HCT116 (cell line): ENCODE measurements around the gene PTPN22. TPM values are rescaled to one million over a fixed set of nuclear protein-coding genes. Genes with fewer than 3 reads are reported as not detected.

Experiments used
- ATAC-seq: fragments of 200-7000 bp; cut with Tn5 transposase; 2 replicates; pipeline ENCODE4 v1.9.1; 2020; ENCODE audit warnings: mild to moderate bottlenecking, moderate library complexity
- BruUV-seq: library from RNA; stranded (reverse); fragments of 400-500 nt; replicated peaks from 2 replicates; lab custom pipeline; 2021; lab: Mats Ljungman, UMichigan
- CTCF ChIA-PET: fragments of 300-600 bp; sonication (Branson Sonifier 250); formaldehyde crosslinking; loops from one replicate; lab custom pipeline; 2021; ENCODE audit warnings: antibody characterized with exemption; lab: Charles Lee
- POLR2A ChIA-PET: fragments of 300-600, 350-600 bp; sonication (Branson Sonifier 250); formaldehyde crosslinking; loops from one replicate; lab custom pipeline; 2021; ENCODE audit warnings: antibody characterized with exemption; lab: Charles Lee
- RAD21 ChIA-PET, 2 experiments: fragments of 300-600 bp; sonication (Branson Sonifier 250); formaldehyde crosslinking; loops; one replicate each; lab custom pipeline; 2023; ENCODE audit warnings: low total read pairs in 2 of 2; ENCODE audit not compliant: uncharacterized antibody in 2 of 2, unreplicated experiment in 2 of 2, low non-redundant PET in 1 of 2; lab: Charles Lee
- DNase-seq: peaks from one replicate; pipeline ENCODE4 v3.0.0-alpha.2; 2010; ENCODE audit warnings: low read depth, low spot score
- H2AFZ ChIP-seq: fragments of 200-600 bp; shearing (Covaris generic), sonication (generic); 2 replicates; pipeline ENCODE4 v1.6.1; 2017; ENCODE audit warnings: low read depth, mixed run types, mixed read lengths, antibody characterized with exemption, low read length; ENCODE audit not compliant: poor library complexity, severe bottlenecking
- H3K27ac ChIP-seq: 2 replicates; pipeline ENCODE4 v1.5.1; 2012; ENCODE audit warnings: low read depth, low read length
- H3K27me3 ChIP-seq: fragments of 200-600 bp; sonication (generic); 2 replicates; pipeline ENCODE4 v1.6.1; 2016; ENCODE audit warnings: mixed run types, low read length, mixed read lengths; ENCODE audit not compliant: insufficient read depth
- H3K36me3 ChIP-seq, 2 experiments: fragments of 200-500 bp in 1 of 2; fragments of 200-600 bp in 1 of 2; sonication (Bioruptor generic) in 1 of 2; sonication (generic) in 1 of 2; 2 replicates each; pipeline versions ENCODE4 v1.5.1 to v1.6.1; 2014 to 2016; ENCODE audit warnings: low read length in 2 of 2, inconsistent platforms in 1 of 2, mixed read lengths in 1 of 2, mixed run types in 1 of 2; ENCODE audit not compliant: insufficient read depth in 2 of 2, control insufficient read depth in 1 of 2
- H3K4me1 ChIP-seq, 2 experiments: fragments of 200-600 bp in 1 of 2; sonication (generic) in 1 of 2; 2 replicates each; pipeline versions ENCODE4 v1.5.1 to v1.6.1; 2012 to 2017; ENCODE audit warnings: low read length in 2 of 2, inconsistent platforms in 1 of 2, mild to moderate bottlenecking in 1 of 2, mixed read lengths in 1 of 2, mixed run types in 1 of 2, moderate library complexity in 1 of 2; ENCODE audit not compliant: insufficient read depth in 2 of 2, control insufficient read depth in 1 of 2
- H3K4me2 ChIP-seq: fragments of 200-600 bp; sonication (generic); 2 replicates; pipeline ENCODE4 v1.6.1; 2017; ENCODE audit warnings: mixed run types, low read length, mixed read lengths
- H3K4me3 ChIP-seq, 2 experiments: fragments of 200-600 bp in 1 of 2; sonication (generic) in 1 of 2; replicated peaks in 1 of 2; 2 replicates each; pipeline ENCODE4 v1.5.1; 2011 to 2016; ENCODE audit warnings: low read length in 2 of 2, control low read depth in 1 of 2, low read depth in 1 of 2, mild to moderate bottlenecking in 1 of 2, mixed read lengths in 1 of 2, mixed run types in 1 of 2
- H3K79me2 ChIP-seq: fragments of 200-600 bp; sonication (generic); 2 replicates; pipeline ENCODE4 v1.6.1; 2017; ENCODE audit warnings: mild to moderate bottlenecking, mixed run types, low read length, moderate library complexity, mixed read lengths; ENCODE audit not compliant: insufficient read depth
- H3K9ac ChIP-seq: fragments of 200-600 bp; sonication (generic); 2 replicates; pipeline ENCODE4 v1.6.1; 2016; ENCODE audit warnings: low read length, mixed read lengths
- H3K9me2 ChIP-seq: fragments of 200-600 bp; sonication (generic), shearing (Covaris generic); 2 replicates; pipeline ENCODE4 v1.6.1; 2017; ENCODE audit warnings: mixed run types, mild to moderate bottlenecking, moderate library complexity; ENCODE audit not compliant: insufficient read depth
- H3K9me3 ChIP-seq, 2 experiments: fragments of 200-500 bp in 1 of 2; fragments of 200-600 bp in 1 of 2; sonication (Bioruptor generic) in 1 of 2; sonication (generic) in 1 of 2; 2 replicates each; pipeline ENCODE4 v1.6.1; 2014 to 2017; ENCODE audit warnings: low read length in 2 of 2, mixed read lengths in 2 of 2, inconsistent platforms in 1 of 2, low read depth in 1 of 2, mild to moderate bottlenecking in 1 of 2, mixed run types in 1 of 2, moderate library complexity in 1 of 2; ENCODE audit not compliant: control insufficient read depth in 1 of 2, insufficient read depth in 1 of 2
- H4K20me1 ChIP-seq: fragments of 200-600 bp; sonication (generic), shearing (Covaris generic); 2 replicates; pipeline ENCODE4 v1.6.1; 2017; ENCODE audit warnings: mixed run types, mild to moderate bottlenecking, moderate library complexity; ENCODE audit not compliant: insufficient read depth
- CBX3 ChIP-seq: IDR thresholded peaks from 2 replicates; pipeline ENCODE4 v1.6.1; 2012; ENCODE audit warnings: low read depth
- ELF1 ChIP-seq: IDR thresholded peaks from 2 replicates; pipeline ENCODE4 v1.6.1; 2012; ENCODE audit warnings: low read depth, borderline replicate concordance
- EZH2phosphoT487 ChIP-seq: fragments of 200-600 bp; IDR thresholded peaks from 2 replicates; pipeline ENCODE4 v1.6.1; 2018; ENCODE audit warnings: antibody characterized with exemption, borderline replicate concordance
- FOSL1 ChIP-seq: IDR thresholded peaks from 2 replicates; pipeline ENCODE4 v1.6.1; 2012; ENCODE audit warnings: low read depth
- JUND ChIP-seq: IDR thresholded peaks from 2 replicates; pipeline ENCODE4 v1.6.1; 2012
- MAX ChIP-seq: IDR thresholded peaks from 2 replicates; pipeline ENCODE4 v1.6.1; 2012
- POLR2A ChIP-seq: IDR thresholded peaks from 2 replicates; pipeline ENCODE4 v1.7.0; 2011; ENCODE audit warnings: borderline replicate concordance; ENCODE audit not compliant: insufficient read depth, insufficient read length; ENCODE audit errors: extremely low read depth
- POLR2AphosphoS5 ChIP-seq: IDR thresholded peaks from 2 replicates; pipeline ENCODE4 v1.6.1; 2011; ENCODE audit warnings: mild to moderate bottlenecking, low read depth, low read length, moderate library complexity
- RAD21 ChIP-seq: IDR thresholded peaks from 2 replicates; pipeline ENCODE4 v1.6.1; 2012; ENCODE audit warnings: low read depth, mild to moderate bottlenecking
- REST ChIP-seq: IDR thresholded peaks from 2 replicates; pipeline ENCODE4 v1.6.1; 2012; ENCODE audit warnings: low read depth
- SIN3A ChIP-seq: IDR thresholded peaks from 2 replicates; pipeline ENCODE4 v1.6.1; 2012; ENCODE audit warnings: low read depth
- SRF ChIP-seq: IDR thresholded peaks from 2 replicates; pipeline ENCODE4 v1.6.1; 2012; ENCODE audit warnings: low read depth
- TCF7L2 ChIP-seq: IDR thresholded peaks from 2 replicates; pipeline ENCODE4 v1.7.0; 2011; ENCODE audit warnings: borderline replicate concordance, inconsistent platforms; ENCODE audit not compliant: insufficient read depth, insufficient read length; ENCODE audit errors: extremely low read depth
- ZFX ChIP-seq: fragments of 450-650 bp; IDR thresholded peaks from 2 replicates; pipeline ENCODE4 v1.6.1; 2017
- intact Hi-C: fragments of 100-400 bp; cut with micrococcal nuclease; formaldehyde crosslinking; loops from 2 replicates; pipeline ENCODE4 v1.10.0; 2022
- total RNA-seq: library from RNA; stranded (reverse); gene quantifications from one replicate; pipeline ENCODE4 v1.2.1, GENCODE V29; 2021; ENCODE audit not compliant: unreplicated experiment
- TF ChIP-seq, protein P1 (sequence below): IDR thresholded peaks from 2 replicates; pipeline ENCODE4 v1.6.1; 2011; ENCODE audit warnings: mild to moderate bottlenecking, low read length, moderate library complexity; ENCODE audit not compliant: insufficient replicate concordance; ENCODE audit errors: extremely low read depth

The PTPN22 gene
- total RNA-seq, 1 experiment from 2014 or later = 0.17 TPM

DNA sequence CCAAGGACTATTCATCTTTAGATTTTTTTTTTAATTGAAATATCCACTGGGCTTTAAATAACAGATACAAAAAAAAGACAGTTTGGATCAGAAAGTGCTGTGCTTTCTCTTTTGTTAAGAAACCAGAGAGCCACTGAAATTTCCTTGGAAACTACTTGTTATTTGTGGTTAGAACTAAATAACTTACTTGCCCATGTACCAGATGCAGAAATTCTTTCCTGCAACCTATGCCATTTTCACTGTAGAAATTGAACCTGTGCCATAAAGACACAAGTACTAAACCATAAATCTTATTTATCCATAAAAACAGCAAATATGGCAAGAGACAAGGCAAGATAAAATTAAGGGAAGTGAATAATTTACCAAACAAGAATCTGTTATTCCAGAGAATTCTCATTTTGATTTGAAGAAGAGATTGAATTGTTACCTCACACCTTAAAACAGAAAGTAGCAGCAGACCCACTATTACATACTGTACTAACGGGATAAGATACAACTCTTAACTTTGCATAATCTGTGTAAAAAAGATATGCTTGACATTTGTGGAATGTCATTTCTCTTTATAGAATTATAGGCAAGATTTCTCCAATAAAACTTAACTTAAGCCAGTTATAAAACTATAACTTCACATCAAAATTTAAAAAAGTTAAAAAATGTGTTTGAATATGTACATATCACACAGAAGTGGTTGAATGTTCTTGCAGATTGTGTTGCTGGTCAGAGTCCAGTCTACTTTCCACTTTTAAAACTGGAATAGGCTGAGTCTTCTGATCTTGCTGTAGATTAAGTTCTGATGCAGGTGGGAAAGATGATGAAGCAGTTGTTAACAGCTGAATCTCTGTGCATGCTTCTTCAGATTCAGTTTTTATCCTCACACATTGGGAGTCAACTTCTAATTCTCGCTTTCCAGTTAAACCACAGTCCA is 105.9 kb downstream of the PTPN22 start:
- peaks cover 15 to 33% of the 10 kb centered on the region in 2 experiments for H3K36me3 ChIP-seq
- DNase-seq = no peak
- H3K9me2 ChIP-seq = no peaks in the 10 kb centered on the region
- ChIA-PET RAD21 (no interaction called here), POLR2A (no interaction called here), CTCF (no interaction called here)
- H3K79me2 ChIP-seq = 0 out of 2 replicates have a peak, but pooled peaks cover 5% of the 10 kb centered on the region
- no peak overlapping the region for H2AFZ ChIP-seq
- no peak overlapping the region for H3K4me3 ChIP-seq
- no peaks in the 10 kb centered on the region for H4K20me1 ChIP-seq
- no TSS peak for BruUV-seq
- no peaks in the 10 kb centered on the region for H3K27me3 ChIP-seq
- TF ChIP-seq EZH2phosphoT487 (no peak), SIN3A (no peak), RAD21 (no peak), ZFX (no peak), REST (no peak), POLR2A (no peak), POLR2AphosphoS5 (no peak), MAX (no peak), JUND (no peak), CBX3 (no peak), TCF7L2 (no peak), SRF (no peak), ELF1 (no peak), FOSL1 (no peak)
- TF ChIP-seq, protein P1, sequence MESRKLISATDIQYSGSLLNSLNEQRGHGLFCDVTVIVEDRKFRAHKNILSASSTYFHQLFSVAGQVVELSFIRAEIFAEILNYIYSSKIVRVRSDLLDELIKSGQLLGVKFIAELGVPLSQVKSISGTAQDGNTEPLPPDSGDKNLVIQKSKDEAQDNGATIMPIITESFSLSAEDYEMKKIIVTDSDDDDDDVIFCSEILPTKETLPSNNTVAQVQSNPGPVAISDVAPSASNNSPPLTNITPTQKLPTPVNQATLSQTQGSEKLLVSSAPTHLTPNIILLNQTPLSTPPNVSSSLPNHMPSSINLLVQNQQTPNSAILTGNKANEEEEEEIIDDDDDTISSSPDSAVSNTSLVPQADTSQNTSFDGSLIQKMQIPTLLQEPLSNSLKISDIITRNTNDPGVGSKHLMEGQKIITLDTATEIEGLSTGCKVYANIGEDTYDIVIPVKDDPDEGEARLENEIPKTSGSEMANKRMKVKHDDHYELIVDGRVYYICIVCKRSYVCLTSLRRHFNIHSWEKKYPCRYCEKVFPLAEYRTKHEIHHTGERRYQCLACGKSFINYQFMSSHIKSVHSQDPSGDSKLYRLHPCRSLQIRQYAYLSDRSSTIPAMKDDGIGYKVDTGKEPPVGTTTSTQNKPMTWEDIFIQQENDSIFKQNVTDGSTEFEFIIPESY = no peak
- intact Hi-C loops = no loop called here
- H3K9ac ChIP-seq = no peak overlapping the region
- H3K4me1 ChIP-seq = no peaks in the 10 kb centered on the region
- H3K9me3 ChIP-seq = no peaks in the 10 kb centered on the region
- no peak overlapping the region for H3K4me2 ChIP-seq
- H3K27ac ChIP-seq = no peak overlapping the region
- no peak for ATAC-seq
